GM23338 (cell line): Measurements from ENCODE around the gene RPS21.

ENCODE experiments used
- CREB1 ChIP-seq: fragments of 250-450 bp; sonication (Bioruptor Pico); IDR thresholded peaks from 2 replicates; pipeline ENCODE4 v1.5.0; 2020; ENCODE audit warnings: low read depth, mild to moderate bottlenecking, moderate library complexity
- CTCF ChIP-seq, 2 experiments: fragments of 200-600 bp in 1 of 2; sonication (generic) in 1 of 2; conservative IDR thresholded peaks; 2 replicates each; pipeline versions ENCODE4 v1.5.1 to v1.6.1; 2016 to 2017; ENCODE audit warnings: antibody characterized with exemption in 2 of 2, low read depth in 2 of 2, mild to moderate bottlenecking in 2 of 2, moderate library complexity in 1 of 2
- EZH2phosphoT487 ChIP-seq: fragments of 200-600 bp; sonication (generic); IDR thresholded peaks from one replicate; pipeline ENCODE4 v1.8.1; 2018; ENCODE audit warnings: antibody characterized with exemption; ENCODE audit not compliant: unreplicated experiment
- POLR2AphosphoS5 ChIP-seq: IDR thresholded peaks from 2 replicates; pipeline ENCODE4 v1.6.1; 2016; ENCODE audit warnings: antibody characterized with exemption, low read depth
- ZNF114 ChIP-seq: fragments of 250-450 bp; sonication (Bioruptor Pico); IDR thresholded peaks from 2 replicates; pipeline ENCODE4 v1.5.0; 2020; ENCODE audit warnings: mild to moderate bottlenecking, moderate library complexity
- TF ChIP-seq, protein P1 (sequence below): IDR thresholded peaks from one replicate; pipeline ENCODE4 v1.6.1; 2018; ENCODE audit warnings: antibody characterized with exemption; ENCODE audit not compliant: unreplicated experiment

DNA sequence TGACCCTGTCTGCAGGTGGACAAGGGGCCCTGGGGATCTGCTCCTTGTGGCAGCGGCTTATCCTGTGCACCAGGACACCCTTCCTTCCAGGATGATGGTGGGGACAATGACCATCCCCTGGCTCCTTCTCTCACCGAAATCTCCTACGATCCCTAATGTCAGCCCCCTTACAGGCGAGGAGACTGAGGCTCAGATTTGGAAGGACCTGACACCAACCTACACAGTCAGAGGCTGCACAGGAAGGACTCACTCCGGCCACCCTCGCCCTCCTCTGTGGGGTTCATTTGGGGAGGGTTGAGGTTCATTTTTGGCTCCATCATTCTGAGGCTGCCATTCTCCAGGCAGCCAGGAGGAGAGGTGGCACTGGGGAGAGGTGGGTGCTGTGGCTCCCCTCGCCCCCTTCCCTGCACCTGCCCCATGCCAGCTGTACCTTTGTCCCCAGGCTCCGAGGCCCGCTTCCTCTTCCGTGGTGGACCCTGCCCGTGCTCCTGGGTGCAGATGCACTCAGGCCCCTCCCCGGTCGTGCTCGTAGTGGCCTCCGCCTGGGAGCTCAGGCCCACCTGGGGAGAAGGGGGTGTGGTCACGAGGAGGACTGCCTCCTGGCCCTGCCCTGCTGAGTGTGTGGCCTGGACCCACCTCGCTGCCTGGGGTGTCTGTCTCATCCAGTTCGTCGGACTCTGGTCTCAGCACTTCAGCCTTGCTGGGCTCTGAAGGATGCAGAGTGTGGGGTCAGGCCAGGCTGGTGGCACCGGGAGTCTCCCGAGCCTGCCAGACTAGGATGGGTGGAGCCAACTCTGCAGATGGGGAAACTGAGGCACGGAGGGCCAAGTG is 25.5 kb downstream of the RPS21 start:
- TF ChIP-seq CTCF (conservative IDR thresholded peaks at IDR 0.05; ENCODE audit: low read depth in 2 of 2) (no peak), ZNF114 (no peak), POLR2AphosphoS5 (no peak), EZH2phosphoT487 (no peak), CREB1 (CRISPR knock-in tag) (no peak)
- TF ChIP-seq, protein P1, sequence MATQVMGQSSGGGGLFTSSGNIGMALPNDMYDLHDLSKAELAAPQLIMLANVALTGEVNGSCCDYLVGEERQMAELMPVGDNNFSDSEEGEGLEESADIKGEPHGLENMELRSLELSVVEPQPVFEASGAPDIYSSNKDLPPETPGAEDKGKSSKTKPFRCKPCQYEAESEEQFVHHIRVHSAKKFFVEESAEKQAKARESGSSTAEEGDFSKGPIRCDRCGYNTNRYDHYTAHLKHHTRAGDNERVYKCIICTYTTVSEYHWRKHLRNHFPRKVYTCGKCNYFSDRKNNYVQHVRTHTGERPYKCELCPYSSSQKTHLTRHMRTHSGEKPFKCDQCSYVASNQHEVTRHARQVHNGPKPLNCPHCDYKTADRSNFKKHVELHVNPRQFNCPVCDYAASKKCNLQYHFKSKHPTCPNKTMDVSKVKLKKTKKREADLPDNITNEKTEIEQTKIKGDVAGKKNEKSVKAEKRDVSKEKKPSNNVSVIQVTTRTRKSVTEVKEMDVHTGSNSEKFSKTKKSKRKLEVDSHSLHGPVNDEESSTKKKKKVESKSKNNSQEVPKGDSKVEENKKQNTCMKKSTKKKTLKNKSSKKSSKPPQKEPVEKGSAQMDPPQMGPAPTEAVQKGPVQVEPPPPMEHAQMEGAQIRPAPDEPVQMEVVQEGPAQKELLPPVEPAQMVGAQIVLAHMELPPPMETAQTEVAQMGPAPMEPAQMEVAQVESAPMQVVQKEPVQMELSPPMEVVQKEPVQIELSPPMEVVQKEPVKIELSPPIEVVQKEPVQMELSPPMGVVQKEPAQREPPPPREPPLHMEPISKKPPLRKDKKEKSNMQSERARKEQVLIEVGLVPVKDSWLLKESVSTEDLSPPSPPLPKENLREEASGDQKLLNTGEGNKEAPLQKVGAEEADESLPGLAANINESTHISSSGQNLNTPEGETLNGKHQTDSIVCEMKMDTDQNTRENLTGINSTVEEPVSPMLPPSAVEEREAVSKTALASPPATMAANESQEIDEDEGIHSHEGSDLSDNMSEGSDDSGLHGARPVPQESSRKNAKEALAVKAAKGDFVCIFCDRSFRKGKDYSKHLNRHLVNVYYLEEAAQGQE, result no peak
